Progenitor cell of endocrine pancreas (in vitro differentiated cells): ENCODE results near the gene CHGA. TPM values are rescaled to one million over a fixed set of nuclear protein-coding genes. Genes with fewer than 3 reads are reported as not detected.
A peak's percentile ranks its signal among the peaks of the same experiment; 100 is the strongest.

Source experiments
- DNase-seq: peaks from one replicate; pipeline ENCODE4 v3.0.0; 2021; ENCODE audit warnings: low spot score; ENCODE audit not compliant: unreplicated experiment
- H3K27ac Mint-ChIP-seq: 2 replicates; pipeline ENCODE4 v1.8.0; 2021; ENCODE audit warnings: mild to moderate bottlenecking, moderate library complexity, mixed read lengths
- H3K27me3 Mint-ChIP-seq: 2 replicates; pipeline ENCODE4 v1.8.0; 2021; ENCODE audit warnings: mixed read lengths
- H3K36me3 Mint-ChIP-seq: 2 replicates; pipeline ENCODE4 v1.8.0; 2022; ENCODE audit warnings: mixed read lengths; ENCODE audit not compliant: insufficient read depth
- H3K4me1 Mint-ChIP-seq: 2 replicates; pipeline ENCODE4 v1.8.0; 2021; ENCODE audit warnings: low read depth, mixed read lengths
- H3K4me3 Mint-ChIP-seq: 2 replicates; pipeline ENCODE4 v1.8.0; 2021; ENCODE audit warnings: low read depth, mild to moderate bottlenecking, moderate library complexity, mixed read lengths
- H3K9me3 Mint-ChIP-seq: 2 replicates; pipeline ENCODE4 v1.8.0; 2021; ENCODE audit warnings: low read depth, mixed read lengths
- total RNA-seq: library from RNA; stranded (reverse); gene quantifications from 2 replicates; pipeline ENCODE4 v1.2.1, GENCODE V29; 2021
- TF ChIP-seq, protein P1 (sequence below): fragments of 200-600 bp; sonication (generic); IDR thresholded peaks from one replicate; pipeline ENCODE4 v1.5.0; 2021; ENCODE audit warnings: antibody characterized with exemption, mild to moderate bottlenecking; ENCODE audit not compliant: unreplicated experiment

Gene CHGA
- total RNA-seq, 1 donor from 2014 or later: 1,590 TPM

DNA sequence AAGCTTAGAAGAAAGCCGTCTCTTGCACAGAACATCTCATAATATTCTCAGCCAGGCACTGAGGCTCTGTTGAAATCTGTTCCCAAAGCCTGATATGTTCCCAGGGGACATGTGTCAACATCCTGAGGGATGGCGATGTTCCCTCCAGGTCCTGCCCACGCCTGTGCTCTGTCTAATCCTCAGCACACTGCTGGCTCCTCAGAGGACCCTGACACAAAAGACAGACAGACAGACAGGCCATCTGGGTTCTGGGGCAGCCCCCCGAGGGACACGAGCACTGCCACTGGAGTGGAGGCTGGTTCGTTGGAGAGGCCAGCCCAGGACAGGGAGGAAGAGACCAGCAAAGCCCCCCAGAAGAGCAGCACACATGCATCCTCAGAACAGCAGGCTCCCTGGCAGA is 27.8 kb downstream of the CHGA start:
- H3K9me3 Mint-ChIP-seq: no peaks in the 10 kb centered on the region
- TF ChIP-seq, protein P1, sequence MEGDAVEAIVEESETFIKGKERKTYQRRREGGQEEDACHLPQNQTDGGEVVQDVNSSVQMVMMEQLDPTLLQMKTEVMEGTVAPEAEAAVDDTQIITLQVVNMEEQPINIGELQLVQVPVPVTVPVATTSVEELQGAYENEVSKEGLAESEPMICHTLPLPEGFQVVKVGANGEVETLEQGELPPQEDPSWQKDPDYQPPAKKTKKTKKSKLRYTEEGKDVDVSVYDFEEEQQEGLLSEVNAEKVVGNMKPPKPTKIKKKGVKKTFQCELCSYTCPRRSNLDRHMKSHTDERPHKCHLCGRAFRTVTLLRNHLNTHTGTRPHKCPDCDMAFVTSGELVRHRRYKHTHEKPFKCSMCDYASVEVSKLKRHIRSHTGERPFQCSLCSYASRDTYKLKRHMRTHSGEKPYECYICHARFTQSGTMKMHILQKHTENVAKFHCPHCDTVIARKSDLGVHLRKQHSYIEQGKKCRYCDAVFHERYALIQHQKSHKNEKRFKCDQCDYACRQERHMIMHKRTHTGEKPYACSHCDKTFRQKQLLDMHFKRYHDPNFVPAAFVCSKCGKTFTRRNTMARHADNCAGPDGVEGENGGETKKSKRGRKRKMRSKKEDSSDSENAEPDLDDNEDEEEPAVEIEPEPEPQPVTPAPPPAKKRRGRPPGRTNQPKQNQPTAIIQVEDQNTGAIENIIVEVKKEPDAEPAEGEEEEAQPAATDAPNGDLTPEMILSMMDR: no peak
- no peak for DNase-seq
- no peaks in the 10 kb centered on the region for H3K4me1 Mint-ChIP-seq
- no peaks in the 10 kb centered on the region for H3K27me3 Mint-ChIP-seq
- no peak overlapping the region for H3K27ac Mint-ChIP-seq
- no peak overlapping the region for H3K4me3 Mint-ChIP-seq
- H3K36me3 Mint-ChIP-seq: peaks cover 3% of the 10 kb centered on the region

DNA sequence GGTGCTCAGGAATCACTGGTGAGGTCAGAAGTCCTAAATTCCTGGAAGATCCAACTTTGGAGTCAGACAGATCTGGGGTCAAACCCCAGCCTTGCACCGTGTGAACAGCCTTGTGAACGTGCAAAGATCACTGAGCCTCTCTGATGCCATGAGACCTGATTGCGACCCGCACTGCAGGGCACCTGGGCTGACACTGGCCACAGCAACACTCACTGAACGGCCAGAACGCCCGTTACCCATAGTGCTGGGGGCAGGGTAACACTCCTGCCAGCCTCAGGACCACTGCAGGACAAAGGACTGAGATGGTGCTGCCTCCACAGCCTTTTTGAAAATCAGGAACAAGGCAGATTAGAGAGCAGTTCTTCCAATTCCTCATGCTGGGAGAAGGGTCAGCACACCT is 28.3 kb downstream of the CHGA start:
- DNase-seq: no peak
- H3K36me3 Mint-ChIP-seq: peaks cover 4% of the 10 kb centered on the region
- no peaks in the 10 kb centered on the region for H3K4me1 Mint-ChIP-seq
- no peaks in the 10 kb centered on the region for H3K27me3 Mint-ChIP-seq
- TF ChIP-seq, protein P1: no peak
- H3K9me3 Mint-ChIP-seq: no peaks in the 10 kb centered on the region
- H3K27ac Mint-ChIP-seq: no peak overlapping the region
- no peak overlapping the region for H3K4me3 Mint-ChIP-seq

DNA sequence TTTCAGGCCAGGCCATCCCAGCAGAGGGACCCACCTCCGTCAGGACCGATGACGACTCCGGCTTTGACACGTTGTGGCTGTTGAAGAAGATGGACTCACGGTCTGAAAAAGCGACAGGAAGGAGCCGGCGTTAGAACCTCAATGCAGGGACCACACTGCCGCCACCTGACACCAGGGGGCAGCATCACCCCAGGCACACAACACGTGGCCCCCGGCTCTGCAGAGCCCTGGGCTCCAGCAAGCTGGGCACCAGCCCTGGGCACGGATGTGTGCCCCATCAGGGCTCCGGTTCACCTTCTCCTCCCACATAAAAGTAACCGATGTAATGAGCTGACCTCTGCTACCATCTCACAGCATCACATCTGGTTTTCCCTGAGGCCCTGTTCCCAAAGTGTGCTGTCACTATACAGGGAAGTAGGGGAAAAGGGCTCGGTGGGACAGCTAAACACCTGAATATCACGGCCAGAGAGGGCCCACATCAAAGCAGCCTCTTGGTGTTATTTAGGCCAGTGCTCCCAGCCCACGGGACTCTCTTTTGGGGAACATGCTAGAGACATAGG is 29.0 kb downstream of the CHGA start:
- Mint-ChIP-seq H3K9me3 (no peaks in the 10 kb centered on the region), H3K27me3 (no peaks in the 10 kb centered on the region)

DNA sequence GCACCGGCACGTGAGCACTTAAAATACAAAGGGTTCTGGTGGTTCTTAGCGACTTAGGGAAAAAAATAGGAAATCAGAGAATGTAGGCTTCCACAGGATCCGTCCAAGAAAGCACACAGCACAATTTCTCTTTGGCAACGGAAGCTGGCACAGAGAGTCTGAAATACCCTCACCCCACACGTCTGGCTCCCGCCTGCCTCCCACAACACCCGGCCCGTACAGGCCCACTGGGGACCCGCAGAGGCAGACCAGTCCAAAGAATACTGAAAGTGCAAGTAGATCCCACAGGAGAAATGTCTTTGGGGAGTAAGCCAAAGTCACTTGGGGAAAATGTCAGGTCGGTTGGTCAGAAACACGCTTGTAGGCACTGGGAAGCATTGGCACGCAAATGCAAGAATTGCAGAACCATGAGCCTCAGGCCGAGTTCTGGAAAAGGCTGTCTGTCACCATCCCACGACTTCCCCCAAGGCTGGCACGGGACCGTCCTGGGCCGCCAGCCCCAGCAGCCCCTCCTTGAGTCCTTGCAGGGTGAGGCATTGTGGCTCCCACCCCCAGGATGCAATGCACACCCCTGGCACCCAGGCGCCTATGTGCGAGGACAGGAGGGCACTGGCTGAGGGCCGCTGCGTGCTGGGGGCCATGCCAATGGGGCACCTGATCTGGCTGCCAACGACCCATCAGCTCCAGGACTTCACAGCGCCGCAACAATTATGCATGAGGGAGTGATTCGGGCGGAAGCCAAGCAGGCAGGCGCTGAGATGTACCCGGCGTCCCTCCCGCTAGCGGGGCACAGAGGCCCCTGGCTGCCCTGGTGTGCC is 29.7 kb downstream of the CHGA start:
- no peak overlapping the region for H3K27ac Mint-ChIP-seq
- TF ChIP-seq, protein P1: no peak
- peaks cover 4% of the 10 kb centered on the region for H3K36me3 Mint-ChIP-seq
- no peak for DNase-seq
- H3K27me3 Mint-ChIP-seq: no peaks in the 10 kb centered on the region
- no peaks in the 10 kb centered on the region for H3K9me3 Mint-ChIP-seq
- H3K4me1 Mint-ChIP-seq: no peaks in the 10 kb centered on the region
- H3K4me3 Mint-ChIP-seq: no peak overlapping the region

More for the DNA sequence above, 29.0 kb downstream of the CHGA start:
- H3K4me3 Mint-ChIP-seq: no peak overlapping the region
- H3K4me1 Mint-ChIP-seq: no peaks in the 10 kb centered on the region
- DNase-seq: peak; percentile 70
- TF ChIP-seq, protein P1: peak; percentile 96
- no peak overlapping the region for H3K27ac Mint-ChIP-seq
- H3K36me3 Mint-ChIP-seq: peaks cover 4% of the 10 kb centered on the region

DNA sequence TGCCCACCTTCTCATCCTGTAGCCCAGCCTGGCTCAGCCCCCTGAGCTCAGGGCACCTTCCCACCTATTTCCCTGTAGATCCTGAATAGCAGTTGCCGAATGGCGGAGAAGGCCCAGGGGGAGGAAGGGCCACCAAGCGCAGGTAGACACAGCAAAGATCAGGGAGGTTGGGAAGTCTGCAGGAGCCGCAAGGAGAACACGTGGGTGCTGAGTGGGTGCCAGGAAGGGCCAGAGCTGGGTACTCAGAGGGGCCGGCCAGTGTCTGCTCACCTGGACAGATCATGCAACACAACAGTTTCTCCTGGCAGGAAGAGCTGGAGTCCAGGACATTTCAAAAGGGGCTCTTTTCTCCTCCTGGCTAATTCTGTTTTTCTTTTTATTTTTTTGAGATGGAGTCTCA is 30.6 kb downstream of the CHGA start:
- Mint-ChIP-seq H3K9me3 (no peaks in the 10 kb centered on the region), H3K27me3 (no peaks in the 10 kb centered on the region), H3K4me3 (no peak overlapping the region), H3K27ac (no peak overlapping the region), H3K4me1 (no peaks in the 10 kb centered on the region), H3K36me3 (peaks cover 4% of the 10 kb centered on the region)
- TF ChIP-seq, protein P1: no peak
- no peak for DNase-seq
